ENCODE measurements around the gene FRRS1.

Gene FRRS1

GRCh38 chr1:99676876-99677275, 89.6 kb downstream of the FRRS1 start:
- no peak for DNase-seq (ENCODE audit: low read depth in 2 of 2)

- no peak for DNase-seq (ENCODE audit: low read depth in 2 of 2)
These were observed 90.4 kb downstream of the FRRS1 start for GRCh38 chr1:99675994-99676393.

- DNase-seq (ENCODE audit: low read depth in 2 of 2): no peak
These were observed 91.1 kb downstream of the FRRS1 start for GRCh38 chr1:99675292-99675691.

- no peak for DNase-seq (ENCODE audit: low read depth in 2 of 2)
These were observed 92.0 kb downstream of the FRRS1 start for GRCh38 chr1:99674115-99675064.

- DNase-seq (ENCODE audit: low read depth in 2 of 2): no peak
These were observed 93.1 kb downstream of the FRRS1 start for GRCh38 chr1:99673315-99673714.

- no peak for DNase-seq (ENCODE audit: low read depth in 2 of 2)
These were observed 93.8 kb downstream of the FRRS1 start for GRCh38 chr1:99672530-99673213.

GRCh38 chr1:99672038-99672437, 94.4 kb downstream of the FRRS1 start:
- DNase-seq (ENCODE audit: low read depth in 2 of 2): no peak

GRCh38 chr1:99670583-99670982, 95.9 kb downstream of the FRRS1 start:
- no peak for DNase-seq (ENCODE audit: low read depth in 2 of 2)

GRCh38 chr1:99669821-99670220, 96.6 kb downstream of the FRRS1 start:
- no peak for DNase-seq (ENCODE audit: low read depth in 2 of 2)

- DNase-seq (ENCODE audit: low read depth in 2 of 2): no peak
These were observed 97.1 kb downstream of the FRRS1 start for GRCh38 chr1:99669376-99669775.

GRCh38 chr1:99665212-99665611, 101.2 kb downstream of the FRRS1 start:
- DNase-seq (ENCODE audit: low read depth in 2 of 2): no peak

- DNase-seq (ENCODE audit: low read depth in 2 of 2): no peak
These were observed 102.9 kb downstream of the FRRS1 start for GRCh38 chr1:99663501-99663900.

GRCh38 chr1:99662539-99663080, 103.8 kb downstream of the FRRS1 start:
- DNase-seq (ENCODE audit: low read depth in 2 of 2): no peak

GRCh38 chr1:99661780-99662179, 104.7 kb downstream of the FRRS1 start:
- DNase-seq (ENCODE audit: low read depth in 2 of 2): no peak

- no peak for DNase-seq (ENCODE audit: low read depth in 2 of 2)
These were observed 105.9 kb downstream of the FRRS1 start for GRCh38 chr1:99660496-99660895.

GRCh38 chr1:99659755-99660210, 106.7 kb downstream of the FRRS1 start:
- DNase-seq (ENCODE audit: low read depth in 2 of 2): no peak

Measured in activated CD4-positive, alpha-beta T cell treated with anti-CD3 and anti-CD28 coated beads for 24 hours (primary cell).